Suprapubic skin (tissue), 4 donors: Measurements from ENCODE around the gene SLC24A4.

Experiments
- EP300 ChIP-seq: sonication (generic); formaldehyde crosslinking; IDR thresholded peaks from one replicate; pipeline ENCODE4 v1.6.1; 2017; ENCODE audit warnings: antibody characterized with exemption
- POLR2AphosphoS5 ChIP-seq, 3 donors: sonication (generic); formaldehyde crosslinking; IDR thresholded peaks; one replicate each; pipeline ENCODE4 v1.6.1; 2017; ENCODE audit warnings: antibody characterized with exemption in 3 of 3
- TF ChIP-seq, protein P1 (sequence below), 2 donors: fragments of 200-600 bp in 1 of 2; fragments of 450-650 bp in 1 of 2; sonication (generic) in 1 of 2; IDR thresholded peaks; one replicate each; pipeline ENCODE4 v1.5.1; 2016 to 2019; ENCODE audit warnings: antibody characterized with exemption in 2 of 2, mild to moderate bottlenecking in 1 of 2, moderate library complexity in 1 of 2

GRCh38 chr14:92325835-92326234 lies 2.9 kb downstream of the SLC24A4 start:
- TF ChIP-seq, protein P1, sequence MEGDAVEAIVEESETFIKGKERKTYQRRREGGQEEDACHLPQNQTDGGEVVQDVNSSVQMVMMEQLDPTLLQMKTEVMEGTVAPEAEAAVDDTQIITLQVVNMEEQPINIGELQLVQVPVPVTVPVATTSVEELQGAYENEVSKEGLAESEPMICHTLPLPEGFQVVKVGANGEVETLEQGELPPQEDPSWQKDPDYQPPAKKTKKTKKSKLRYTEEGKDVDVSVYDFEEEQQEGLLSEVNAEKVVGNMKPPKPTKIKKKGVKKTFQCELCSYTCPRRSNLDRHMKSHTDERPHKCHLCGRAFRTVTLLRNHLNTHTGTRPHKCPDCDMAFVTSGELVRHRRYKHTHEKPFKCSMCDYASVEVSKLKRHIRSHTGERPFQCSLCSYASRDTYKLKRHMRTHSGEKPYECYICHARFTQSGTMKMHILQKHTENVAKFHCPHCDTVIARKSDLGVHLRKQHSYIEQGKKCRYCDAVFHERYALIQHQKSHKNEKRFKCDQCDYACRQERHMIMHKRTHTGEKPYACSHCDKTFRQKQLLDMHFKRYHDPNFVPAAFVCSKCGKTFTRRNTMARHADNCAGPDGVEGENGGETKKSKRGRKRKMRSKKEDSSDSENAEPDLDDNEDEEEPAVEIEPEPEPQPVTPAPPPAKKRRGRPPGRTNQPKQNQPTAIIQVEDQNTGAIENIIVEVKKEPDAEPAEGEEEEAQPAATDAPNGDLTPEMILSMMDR (IDR thresholded peaks at IDR 0.05) = no peak
- TF ChIP-seq POLR2AphosphoS5 (IDR thresholded peaks at IDR 0.05) (no peak), EP300 (no peak)
